Right ventricle myocardium superior (tissue), 1 donor: ENCODE measurements around the gene ROR1. TPM values are rescaled to one million over a fixed set of nuclear protein-coding genes. Genes with fewer than 3 reads are reported as not detected.
"Not testable (repeated sequence)": the region's sequence is repeated elsewhere in the genome, so short reads cannot be mapped to it uniquely, and the experiment has no call there.

Source experiments
- ATAC-seq: fragments of 200-7000 bp; cut with Tn5 transposase; one replicate; pipeline ENCODE4 v1.9.1; 2020; ENCODE audit warnings: mild to moderate bottlenecking; ENCODE audit not compliant: poor library complexity
- DNase-seq: peaks from one replicate; pipeline ENCODE4 v3.0.0-alpha.2; 2020
- intact Hi-C: fragments of 100-400 bp; cut with DNase I; formaldehyde crosslinking; loops from one replicate; pipeline ENCODE4 v1.11.2; 2022
- total RNA-seq: library from RNA; stranded (reverse); fragmentation: NEBNext Ultra II Directional; extraction: Animal tissue kit (Norgen Biotek cat#: 25700); gene quantifications from one replicate; pipeline ENCODE4 v1.2.1, GENCODE V29; 2021
- donor health status: DM: no; HTN: yes; CAD: no; lungs with severe emphysema.

The ROR1 gene
- total RNA-seq, 1 donor from 2014 or later = 8.6 TPM

- no peak for ATAC-seq
- no peak for DNase-seq
- intact Hi-C loops = no loop called here
Measured at GRCh38 chr1:63812071-63812700, 38.4 kb downstream of the ROR1 start.

DNA sequence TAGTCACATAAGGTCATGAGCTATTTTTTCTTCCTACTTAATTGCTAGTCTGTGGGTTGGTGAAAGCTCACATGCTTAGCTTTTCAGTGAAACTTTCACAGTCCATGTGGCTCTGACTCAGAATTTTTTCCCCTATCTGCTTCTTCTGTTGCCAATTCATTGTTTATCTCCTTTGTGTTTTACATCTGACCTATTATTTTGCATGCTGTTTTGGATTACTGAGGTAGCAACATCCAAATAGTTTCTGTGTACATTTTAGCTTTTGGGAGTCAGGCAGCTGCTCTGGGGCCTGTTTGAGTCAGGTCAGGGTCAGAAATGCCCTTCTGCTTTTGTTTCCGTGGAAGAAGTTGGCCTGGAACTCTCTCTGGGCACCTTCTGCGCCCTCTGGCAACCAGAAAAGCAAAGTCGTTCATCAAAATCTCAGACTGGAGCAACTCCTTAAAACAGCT is 40.0 kb downstream of the ROR1 start:
- intact Hi-C loops = no loop called here
- DNase-seq (no peak), ATAC-seq (peak; percentile 48)

- intact Hi-C loops, ATAC-seq, DNase-seq: not testable (repeated sequence)
Measured at GRCh38 chr1:63816217-63816815, 42.5 kb downstream of the ROR1 start.

DNA sequence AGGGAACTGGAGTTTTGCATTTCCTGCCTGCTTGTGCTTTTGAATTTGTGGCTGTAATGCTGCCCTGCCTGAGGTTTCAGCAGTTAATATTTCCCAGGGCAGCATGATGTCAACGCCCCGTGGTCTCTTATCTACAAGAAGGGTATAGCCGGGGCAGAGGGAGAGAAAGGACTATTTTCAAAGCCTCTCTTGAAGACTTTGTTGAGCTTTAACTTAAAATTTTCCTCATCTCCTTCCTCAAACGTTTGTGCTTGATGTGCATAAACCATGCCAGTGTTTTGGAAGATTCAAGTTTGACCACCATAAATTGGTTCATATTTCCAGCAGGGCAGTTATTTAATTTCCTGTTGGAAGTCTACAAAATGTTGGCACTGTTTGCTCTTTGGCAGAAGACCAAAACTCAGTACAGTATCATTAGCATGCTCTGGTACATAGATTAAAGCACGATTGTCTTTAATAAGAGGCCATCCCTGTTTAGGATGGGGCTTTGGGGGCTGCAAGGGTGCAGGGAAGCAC is 43.4 kb downstream of the ROR1 start:
- ATAC-seq (no peak), DNase-seq (no peak)
- intact Hi-C loops = no loop called here

- intact Hi-C loops = no loop called here
- DNase-seq (no peak), ATAC-seq (no peak)
Measured at GRCh38 chr1:63817700-63818099, 43.9 kb downstream of the ROR1 start.

- DNase-seq (no peak), ATAC-seq (no peak)
- intact Hi-C loops = no loop called here
Measured at GRCh38 chr1:63818567-63819325, 44.9 kb downstream of the ROR1 start.

DNA sequence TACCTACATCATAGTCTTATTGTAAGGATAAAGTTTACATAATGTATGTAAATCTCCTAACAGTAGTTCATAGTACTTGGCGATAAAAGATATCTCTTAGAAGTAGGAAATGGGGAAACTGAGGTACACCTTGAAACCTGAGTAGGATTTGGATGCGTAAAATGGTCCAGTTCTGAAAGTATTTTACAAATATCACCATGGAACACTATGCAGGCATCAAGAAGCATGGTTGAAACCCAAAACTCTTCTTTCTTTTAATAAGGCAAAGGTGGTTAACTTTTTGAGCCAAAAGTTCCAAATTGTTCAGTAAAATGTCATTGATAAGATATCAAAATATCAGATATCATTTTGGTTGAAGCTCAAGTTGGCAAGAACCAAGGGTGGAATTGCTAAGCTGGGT is 46.0 kb downstream of the ROR1 start:
- intact Hi-C loops = no loop called here
- ATAC-seq (no peak), DNase-seq (no peak)

- ATAC-seq = peak; percentile 43
- intact Hi-C loops = no loop called here
- DNase-seq = no peak
Measured at GRCh38 chr1:63821091-63822005, 47.5 kb downstream of the ROR1 start.

DNA sequence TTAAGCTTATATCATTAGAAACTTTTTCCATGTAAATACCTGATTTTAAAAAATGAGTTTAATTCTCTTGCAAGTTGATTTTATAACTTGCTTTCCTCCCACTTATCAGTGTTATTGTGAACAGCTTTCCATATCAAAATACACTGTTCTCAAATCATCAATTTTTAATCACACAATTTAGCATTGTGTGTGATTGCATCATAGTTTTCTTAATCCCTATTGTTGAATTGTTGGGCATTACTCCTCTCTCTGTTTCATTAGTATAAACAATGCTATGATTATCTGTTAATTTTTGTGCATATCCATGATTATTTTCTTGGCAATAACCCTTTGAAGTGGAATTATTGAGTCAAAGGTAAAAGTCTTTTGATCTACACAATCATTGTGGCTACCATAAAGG is 48.7 kb downstream of the ROR1 start:
- ATAC-seq (no peak), DNase-seq (no peak)
- intact Hi-C loops = no loop called here

GRCh38 chr1:63824451-63824850 is 50.6 kb downstream of the ROR1 start:
- DNase-seq (no peak), ATAC-seq (no peak)
- intact Hi-C loops = no loop called here

GRCh38 chr1:63825111-63825510 is 51.3 kb downstream of the ROR1 start:
- ATAC-seq = no peak

DNA sequence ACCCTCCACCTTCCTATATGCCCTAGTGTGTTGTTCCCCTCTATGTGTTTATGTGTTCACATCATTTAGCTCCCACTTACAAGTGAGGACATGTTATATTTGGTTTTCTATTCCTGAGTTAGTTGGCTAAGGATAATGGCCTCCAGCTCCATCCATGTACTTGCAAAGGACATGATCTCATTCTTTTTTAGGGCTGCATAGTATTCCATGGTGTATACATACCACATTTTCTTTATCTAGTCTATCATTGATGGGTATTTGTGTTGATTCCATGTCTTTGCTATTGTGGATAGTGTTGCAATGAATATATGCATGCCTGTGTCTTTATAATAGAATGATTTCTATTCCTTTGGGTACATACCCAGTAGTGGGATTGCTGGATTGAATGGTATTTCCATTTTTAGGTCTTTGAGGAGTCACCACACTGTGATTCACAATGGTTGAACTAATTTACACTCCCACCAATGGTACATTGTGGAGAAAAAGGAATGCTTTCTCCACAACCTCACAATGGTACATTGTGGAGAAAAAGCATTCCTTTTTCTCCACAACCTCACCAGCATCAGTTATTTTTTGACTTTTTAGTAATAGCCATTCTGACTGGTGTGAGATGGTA is 52.5 kb downstream of the ROR1 start:
- ATAC-seq, intact Hi-C loops, DNase-seq: not testable (repeated sequence)

More at GRCh38 chr1:63825111-63825510, 51.3 kb downstream of the ROR1 start:
- intact Hi-C loops = no loop called here
- DNase-seq = no peak

DNA sequence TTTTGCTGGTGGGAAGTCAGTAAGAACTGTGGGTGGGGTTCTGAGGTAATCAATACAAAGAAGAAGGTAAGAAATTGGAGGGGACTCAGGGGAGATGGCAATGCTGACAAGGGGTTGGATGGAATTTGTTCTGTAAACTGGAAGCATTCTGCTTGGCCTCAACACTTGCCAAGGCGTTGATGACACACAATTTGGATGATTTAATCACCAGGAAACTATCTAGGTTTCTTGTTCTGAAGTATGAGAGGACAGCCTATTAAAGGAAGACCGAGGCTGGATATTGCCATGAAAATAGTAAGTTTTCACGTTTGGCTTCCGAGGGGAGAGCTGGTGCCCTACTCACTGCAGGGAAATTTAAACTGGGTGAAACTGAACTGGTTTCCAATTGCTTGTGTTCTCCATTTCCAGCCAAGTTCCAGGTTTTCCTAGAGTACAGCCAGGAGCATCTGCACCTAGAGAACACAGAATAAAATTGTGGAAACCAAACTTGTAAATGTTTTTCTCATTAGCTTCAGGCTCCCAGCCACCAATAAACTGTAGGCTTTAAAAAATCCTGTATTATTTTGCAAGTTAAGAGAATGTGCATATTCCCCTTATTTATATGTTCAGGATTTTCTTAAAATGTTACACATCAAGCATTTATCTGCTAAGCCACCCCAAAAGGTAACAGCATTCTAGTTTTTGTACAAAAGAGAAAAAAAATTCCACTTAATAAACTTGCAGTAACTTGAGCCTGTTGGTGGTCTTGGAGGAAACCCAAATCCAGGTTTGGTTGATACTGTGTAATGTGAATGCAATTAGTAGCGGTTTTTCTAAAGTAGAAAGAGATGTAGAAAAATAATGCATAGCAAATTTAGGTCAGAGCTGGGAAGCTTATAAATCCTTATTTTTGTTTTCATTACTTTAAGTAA is 53.8 kb downstream of the ROR1 start:
- intact Hi-C loops = no loop called here
- no peak for ATAC-seq

DNA sequence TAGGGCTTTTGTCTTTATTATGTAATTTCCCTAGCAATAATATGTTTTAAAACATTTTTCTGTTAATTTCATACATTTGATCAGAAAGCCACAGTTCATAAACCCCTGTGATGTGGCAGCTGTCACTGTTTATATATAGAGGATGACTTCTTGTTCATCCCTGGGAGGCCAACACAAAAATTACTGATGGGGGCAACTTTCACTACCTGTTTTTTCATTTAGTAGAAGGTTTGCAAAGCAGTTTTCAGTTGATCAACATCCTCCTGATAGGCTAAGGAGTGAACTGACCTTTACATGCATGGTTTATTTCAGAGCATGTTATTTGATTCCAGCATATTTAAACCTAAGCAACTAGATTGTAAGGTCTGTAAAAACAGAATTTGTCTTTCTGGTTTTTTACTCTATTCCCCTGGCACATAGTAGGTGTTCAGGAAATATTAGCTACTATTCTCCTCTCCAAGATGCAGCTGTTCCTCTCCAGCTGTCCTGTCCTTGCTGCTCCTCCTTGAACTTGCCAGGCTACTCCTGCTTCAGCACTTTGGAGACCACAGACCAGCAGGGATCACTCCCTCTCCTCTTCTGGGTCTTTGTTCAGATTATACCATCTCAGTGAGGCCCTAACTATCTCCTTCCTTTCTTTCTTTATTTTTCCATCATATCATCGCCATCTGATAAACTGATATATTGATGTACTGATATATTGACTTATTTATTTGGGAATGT is 54.7 kb downstream of the ROR1 start:
- ATAC-seq = no peak
- DNase-seq = no peak
- intact Hi-C loops = no loop called here

More for the DNA sequence above, 53.8 kb downstream of the ROR1 start:
- DNase-seq = no peak

DNA sequence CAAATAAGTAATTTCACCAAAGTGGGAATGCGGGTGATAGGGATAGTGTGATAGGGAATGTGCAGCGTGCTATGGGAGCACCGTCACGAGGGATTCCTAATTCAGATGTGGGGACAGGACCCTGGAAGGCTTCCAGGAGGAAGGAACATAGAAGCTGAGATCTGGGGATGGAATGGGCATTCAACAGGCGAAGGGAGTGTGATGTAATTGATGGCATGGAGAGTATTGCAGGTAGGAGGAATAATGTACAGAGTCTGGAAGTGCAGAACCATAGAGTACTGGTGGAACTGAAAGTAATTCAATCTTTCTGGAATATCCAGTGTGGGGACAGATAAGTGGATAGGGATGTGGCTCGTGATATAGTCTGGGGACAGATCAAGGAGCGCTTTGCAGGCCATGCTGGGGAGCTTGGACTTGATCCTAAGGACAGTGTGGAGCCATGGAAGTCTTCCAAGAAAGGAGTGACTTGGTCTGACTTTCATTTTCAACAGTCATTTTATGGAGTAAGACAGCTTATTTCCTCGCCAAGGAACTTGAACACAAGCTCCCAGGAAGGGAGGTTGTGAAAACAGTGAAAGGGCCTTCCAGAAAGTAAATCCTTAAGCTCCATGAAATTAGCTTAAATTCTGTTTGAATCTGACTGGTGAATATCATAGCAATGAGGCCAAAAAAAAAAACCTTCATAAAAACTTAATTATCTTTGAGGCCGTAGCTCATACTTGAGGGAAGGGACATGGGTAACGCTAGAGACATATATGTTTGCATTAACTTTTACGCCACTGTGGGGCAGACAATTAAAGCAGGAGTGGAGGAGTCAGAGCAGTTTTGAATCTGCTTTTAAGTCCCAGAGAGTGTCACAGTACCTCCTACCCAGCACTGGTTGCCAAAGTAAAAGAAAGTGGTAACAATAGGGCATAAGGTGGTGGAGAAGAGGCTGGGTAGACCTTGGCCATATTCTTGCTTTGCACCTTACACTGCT is 55.8 kb downstream of the ROR1 start:
- ATAC-seq = peak; percentile 70
- intact Hi-C loops = no loop called here
- no peak for DNase-seq

DNA sequence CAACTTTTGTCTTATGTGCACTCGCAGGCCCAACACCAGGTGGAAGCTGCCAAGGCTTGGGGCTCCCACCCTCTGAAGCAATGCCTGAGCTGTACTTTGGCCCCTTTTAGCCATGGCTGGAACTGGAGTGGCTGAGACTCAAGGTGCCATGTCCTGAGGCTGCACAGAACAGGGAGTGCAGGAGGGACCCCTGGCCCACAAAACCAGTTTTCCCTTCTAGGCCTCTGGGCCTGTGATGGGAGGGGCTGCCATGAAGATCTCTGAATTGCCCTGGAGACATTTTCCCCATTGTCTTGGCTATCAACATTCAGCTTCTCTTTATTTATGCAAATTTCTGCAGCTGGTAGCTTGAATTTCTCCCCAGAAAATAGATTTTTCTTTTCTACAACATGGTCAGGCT is 57.6 kb downstream of the ROR1 start:
- ATAC-seq = no peak
- DNase-seq = no peak
- intact Hi-C loops = no loop called here
